GM19438 (cell line): ENCODE data around the gene EPHB2.
"Not testable (repeated sequence)": the region's sequence is repeated elsewhere in the genome, so short reads cannot be mapped to it uniquely, and the experiment has no call there.

Experiments used
- ATAC-seq: cut with Tn5 transposase; IDR thresholded peaks from one replicate; pipeline ENCODE4 v1.9.1; 2021; ENCODE audit warnings: low read depth; ENCODE audit not compliant: unreplicated experiment

EPHB2 gene

DNA sequence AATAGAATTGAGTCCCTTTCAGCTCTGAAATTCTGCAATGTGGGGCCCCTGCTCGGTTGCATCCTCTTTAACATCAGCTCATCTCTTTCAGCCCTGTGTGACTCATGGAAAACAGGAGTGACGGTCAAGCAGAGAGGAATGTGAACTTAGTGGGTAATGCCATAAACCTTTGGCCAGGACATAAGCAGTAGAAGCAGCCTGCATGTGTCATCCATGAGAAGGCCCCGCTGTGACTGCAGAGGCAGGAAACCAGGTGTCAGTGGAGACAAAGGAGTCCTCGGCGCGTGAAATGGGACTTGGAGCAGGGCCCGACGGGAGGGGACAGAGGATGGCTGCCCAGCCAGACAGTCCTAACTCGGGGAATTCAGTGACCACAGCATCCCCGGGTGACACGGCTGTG lies 21.1 kb upstream of the EPHB2 start:
- no peak for ATAC-seq

DNA sequence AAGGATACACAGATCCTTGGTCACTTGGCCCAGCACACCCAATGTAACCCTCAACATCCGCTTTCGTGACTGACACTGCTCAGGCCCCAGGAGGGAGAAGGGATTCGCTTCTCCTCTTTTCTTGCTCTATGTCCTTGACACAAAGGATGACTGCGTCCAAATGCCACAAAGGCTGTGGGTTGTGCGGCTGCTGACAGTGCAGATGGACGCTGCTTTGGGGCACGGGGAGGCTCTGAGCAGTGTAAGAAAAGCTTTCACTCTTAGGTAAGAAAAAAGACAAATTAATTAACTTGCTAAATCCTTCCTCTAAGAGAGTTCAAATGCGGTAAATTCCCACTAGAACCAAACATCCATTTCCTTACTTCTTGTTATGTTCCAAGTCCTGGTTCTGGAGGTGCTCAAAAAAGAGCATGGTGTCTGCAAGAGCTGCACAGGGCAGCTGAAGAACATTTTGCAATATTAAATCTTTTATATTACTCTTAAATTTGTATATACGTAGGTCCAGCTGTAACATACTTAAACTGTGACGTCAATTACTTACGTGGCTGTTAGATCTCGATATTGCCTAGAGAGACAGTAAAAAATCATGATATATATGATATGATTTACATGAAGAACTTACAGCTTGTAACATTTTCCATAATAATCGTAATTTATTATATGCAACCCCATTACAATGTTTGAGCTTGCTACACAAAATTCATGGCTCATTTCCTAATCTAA lies 19.4 kb upstream of the EPHB2 start:
- ATAC-seq = no peak

- ATAC-seq = no peak
Observed at GRCh38 chr1:22694172-22694571, 16.5 kb upstream of the EPHB2 start.

- ATAC-seq = no peak
Observed at GRCh38 chr1:22696610-22697009, 14.0 kb upstream of the EPHB2 start.

DNA sequence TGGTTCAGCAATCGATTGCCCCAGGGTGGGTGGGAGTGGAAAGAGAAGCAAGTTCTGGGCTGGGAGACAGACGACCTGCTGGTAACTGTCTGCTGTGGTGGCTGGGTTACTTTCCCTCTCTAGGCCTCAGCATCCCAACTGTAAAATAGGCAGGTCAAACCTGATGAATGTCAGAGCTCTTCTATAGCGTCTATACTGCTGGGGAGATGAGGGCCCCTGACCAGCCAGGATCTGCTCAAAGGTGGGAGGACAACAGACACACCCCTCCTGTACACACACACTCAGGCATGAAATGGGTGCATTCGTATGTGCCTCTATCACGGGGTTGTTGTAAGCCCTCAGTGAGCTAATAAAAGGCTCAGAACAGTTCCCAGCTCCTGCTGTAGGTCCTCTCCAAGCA lies 12.7 kb upstream of the EPHB2 start:
- ATAC-seq = no peak

GRCh38 chr1:22699681-22700520 lies 10.7 kb upstream of the EPHB2 start:
- ATAC-seq = no peak

DNA sequence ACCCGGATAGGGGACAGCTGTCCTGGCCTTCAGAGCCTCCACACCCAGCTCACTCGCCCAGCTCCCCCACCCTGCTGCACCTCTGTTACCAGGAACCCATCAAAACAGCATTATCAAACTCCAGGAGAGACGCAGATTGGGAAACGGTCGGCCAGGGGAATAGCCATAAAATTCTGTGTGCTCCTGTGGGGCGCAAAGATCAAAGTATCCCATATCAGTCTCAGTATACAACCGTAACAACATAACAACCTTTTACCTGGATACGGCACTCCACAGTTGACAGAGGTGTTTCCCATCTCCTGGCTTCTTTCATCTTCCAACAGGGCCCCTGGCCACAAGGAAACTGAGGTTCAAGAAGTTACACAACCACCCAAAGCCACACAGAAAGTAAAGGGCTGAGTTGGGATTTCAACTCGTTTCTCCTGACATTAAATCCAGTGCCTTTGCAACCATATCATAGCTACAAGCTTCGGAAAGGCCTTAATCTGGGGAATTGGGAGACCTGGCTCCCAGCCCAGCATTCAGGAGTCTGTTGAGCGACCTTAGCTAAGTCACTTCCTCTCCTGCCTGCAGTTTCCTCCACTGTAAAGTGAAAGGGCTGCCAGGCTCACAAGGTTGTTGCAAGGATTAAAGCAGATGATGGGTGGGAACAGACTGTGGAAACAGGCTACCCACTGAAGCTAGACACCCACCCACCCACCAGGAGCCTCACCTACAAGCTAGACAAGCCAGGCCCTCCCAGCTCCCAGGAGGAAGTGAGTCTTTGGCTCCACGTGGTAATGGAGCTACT lies 8.1 kb upstream of the EPHB2 start:
- ATAC-seq = no peak

DNA sequence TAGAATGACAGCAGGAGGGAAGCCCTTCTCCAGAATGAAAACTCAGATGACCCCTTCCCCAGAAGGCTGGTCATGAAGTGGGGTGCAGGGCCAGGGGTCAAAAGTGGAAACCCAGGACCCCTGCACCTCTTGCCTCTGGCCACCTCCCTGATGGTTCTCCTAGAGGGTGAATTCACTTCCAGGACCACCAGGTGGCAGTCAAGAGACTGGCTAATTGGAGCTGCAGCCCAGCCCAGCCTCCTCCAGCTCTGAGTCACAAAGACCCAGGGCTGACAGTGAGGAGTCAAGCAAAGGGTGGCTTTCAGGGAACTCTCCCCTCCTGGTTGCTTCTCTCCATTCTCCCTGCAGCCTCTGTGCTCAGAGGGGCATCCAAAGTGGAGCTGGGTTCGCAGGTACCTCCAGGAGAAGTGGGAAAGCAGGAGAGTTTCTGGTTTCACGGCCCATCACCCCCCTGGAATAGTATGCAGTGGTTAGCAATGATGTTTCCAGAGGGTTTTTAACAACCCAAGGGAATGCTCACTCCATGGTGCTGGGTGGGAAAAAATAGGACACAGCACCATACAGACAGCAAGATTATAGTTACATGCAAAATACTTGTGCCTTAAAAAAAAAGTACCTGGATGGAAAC lies 6.1 kb upstream of the EPHB2 start:
- ATAC-seq = no peak

DNA sequence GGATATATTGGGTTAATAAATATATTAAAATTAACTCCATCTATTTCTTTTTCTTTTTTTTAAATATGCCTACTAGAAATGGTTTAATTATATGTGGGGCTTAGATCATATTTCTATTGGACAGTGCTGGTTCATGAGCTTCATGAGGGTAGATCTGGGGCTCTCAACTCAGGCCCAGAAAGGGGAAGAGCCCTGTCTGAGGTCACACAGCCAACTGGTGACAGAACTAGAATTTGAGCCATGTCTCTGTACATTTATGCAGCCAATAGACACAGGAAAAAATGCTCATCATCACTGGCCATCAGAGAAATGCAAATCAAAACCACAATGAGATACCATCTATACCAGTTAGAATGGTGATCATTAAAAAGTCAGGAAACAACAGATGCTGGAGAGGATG lies 5.1 kb upstream of the EPHB2 start:
- no peak for ATAC-seq

- not testable (repeated sequence) for ATAC-seq
Observed at GRCh38 chr1:22706100-22706499, 4.5 kb upstream of the EPHB2 start.

DNA sequence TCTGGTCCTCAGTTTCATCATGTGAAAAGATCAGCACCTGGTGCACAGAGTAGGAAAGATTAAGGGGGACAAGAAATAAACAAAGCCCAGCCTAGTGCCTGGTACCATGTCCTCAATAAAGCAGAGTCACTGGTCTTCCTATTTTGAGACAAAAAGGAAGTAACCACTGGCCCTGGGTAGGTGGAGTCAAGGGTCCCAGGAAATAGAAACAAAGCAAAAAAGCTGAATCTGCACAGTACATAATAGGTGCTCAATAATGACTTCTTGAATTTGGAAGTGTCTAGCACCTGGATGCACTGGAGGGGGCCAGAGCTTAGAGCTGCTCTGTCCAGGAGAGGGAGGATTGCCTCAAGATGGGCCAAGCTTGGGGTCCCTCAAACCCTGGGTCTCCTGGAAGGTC lies 1.9 kb upstream of the EPHB2 start:
- ATAC-seq = no peak

DNA sequence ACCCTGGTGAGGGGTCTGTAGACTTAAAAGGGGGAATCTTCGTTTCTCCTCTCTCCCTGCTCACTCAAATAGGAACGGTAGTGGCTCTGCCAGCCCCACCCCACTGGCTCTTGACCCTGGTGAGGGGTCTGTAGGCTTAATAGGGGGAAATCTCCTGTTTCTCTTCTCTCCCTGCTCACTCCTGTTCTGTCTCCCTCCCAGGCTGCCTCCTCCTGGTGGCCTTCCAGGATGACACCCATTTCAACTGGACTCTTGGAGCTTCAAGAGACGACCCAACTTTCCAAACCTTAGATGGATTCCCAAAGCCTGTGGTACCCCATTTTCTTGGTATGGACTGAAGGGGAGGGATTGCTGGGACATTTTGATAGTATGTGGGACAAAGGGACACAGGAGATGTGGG lies 1.4 kb upstream of the EPHB2 start:
- ATAC-seq = no peak

GRCh38 chr1:22709891-22710700 lies 543 bp upstream of the EPHB2 start:
- ATAC-seq = no peak

GRCh38 chr1:22711071-22711470 lies 432 bp downstream of the EPHB2 start:
- no peak for ATAC-seq

GRCh38 chr1:22711591-22712501 lies 1.2 kb downstream of the EPHB2 start:
- ATAC-seq = peak; percentile 14

DNA sequence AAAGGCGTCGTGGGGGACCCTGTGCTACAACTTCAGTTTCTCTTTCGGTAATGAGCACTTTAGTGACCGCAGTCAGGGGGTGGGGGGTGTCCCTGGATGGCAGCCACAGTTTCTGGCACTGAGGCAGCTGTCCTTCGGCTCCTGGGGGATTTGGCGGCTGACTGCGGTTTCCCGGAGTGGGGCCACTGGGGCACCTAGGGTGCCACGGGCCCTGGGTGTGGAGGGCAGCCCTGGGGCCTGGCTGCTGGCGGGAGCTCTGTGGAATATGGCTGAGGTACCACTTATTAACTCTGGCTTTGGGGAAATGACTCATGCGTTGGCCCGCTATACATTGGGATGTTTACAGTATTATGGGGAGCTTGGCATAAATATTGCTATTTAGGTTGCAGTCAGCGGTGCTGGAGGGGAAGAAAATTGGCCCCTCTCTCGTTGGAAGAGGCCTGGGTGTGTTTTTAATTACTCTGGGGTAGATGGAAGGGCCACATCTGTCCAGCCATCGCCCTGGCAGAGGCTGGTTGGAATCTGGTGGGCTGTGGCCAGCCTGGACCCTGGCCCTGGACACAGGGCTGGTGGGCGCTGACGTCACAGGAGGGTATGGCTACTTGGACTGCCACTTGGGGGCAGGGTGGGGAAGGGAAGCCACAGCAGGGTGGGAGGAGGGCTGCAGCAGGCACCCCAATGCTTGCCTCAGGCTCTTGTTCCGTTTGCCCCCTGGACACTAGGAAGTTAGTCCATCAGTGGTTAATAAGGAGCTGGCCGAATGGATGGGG lies 2.0 kb downstream of the EPHB2 start:
- peak; percentile 61 for ATAC-seq

- no peak for ATAC-seq
Observed at GRCh38 chr1:22714455-22714854, 3.8 kb downstream of the EPHB2 start.

- ATAC-seq = no peak
Observed at GRCh38 chr1:22717037-22717760, 6.6 kb downstream of the EPHB2 start.
